GM21423 (cell line): ENCODE measurements around the gene HNRNPUL1.
A peak's percentile ranks its signal among the peaks of the same experiment; 100 is the strongest.
"Not testable (repeated sequence)": the region's sequence is repeated elsewhere in the genome, so short reads cannot be mapped to it uniquely, and the experiment has no call there.

Source experiments
- ATAC-seq: cut with Tn5 transposase; IDR thresholded peaks from one replicate; pipeline ENCODE4 v1.9.1; 2021; ENCODE audit warnings: mild to moderate bottlenecking, moderate library complexity; ENCODE audit not compliant: unreplicated experiment

HNRNPUL1 gene

DNA sequence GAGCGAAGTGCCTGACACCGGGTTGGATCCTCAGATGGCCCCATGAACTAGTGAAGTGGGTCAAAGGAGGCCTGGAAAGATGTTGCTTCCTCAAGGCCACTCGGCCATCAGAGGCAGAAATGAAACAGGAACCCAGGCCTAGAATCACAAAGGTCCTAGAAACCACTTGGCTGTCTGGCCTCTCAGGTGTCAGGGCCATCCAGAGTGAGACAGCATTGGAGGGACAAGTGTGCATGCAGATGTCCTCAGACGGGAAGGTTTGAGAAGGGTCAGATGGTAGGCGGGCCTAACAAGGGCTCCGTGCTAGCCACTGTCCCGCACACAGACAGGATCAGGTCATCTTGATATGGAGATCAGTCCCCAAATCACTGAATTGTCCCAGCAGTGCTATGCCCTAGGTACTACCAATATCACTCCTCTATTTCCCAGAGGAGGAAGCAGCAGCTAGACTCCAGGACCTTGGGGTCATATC is 60.1 kb downstream of the HNRNPUL1 start:
- ATAC-seq, result no peak

DNA sequence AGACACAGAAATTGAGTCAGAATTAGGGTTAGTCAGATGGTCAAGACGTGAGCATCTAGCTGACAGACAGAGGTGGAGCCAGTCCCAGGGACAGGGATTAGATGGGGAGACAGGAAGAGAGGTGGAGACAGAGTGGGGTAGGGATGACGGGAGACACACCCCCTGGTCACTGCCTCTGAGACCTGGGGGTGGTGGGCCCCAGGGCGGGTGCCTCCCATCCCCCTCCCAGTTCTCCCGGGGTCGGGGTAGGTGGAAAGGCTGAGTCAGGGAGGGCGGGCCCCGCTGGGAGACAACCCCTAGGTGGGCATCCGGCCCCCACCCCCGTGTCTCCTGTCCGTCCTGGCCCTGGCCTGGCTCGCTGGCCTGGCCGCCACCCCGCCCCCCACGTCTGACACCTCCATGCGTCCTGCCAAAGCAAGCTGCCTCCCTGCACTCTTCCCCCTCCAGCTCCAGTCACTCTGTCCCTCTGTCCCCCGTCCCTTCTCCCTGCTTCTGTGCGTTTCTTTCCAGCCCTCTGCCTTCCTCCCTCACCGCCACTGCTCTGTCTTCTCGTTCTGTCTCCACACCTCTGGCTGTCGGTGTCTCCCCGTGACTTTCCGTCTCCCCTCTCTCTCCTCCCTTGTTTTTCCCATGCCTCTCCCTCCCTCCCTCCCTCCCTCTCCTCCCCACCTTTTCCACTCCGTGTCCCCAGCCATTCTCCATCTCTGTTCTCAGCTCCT is 60.9 kb downstream of the HNRNPUL1 start:
- ATAC-seq, result no peak

DNA sequence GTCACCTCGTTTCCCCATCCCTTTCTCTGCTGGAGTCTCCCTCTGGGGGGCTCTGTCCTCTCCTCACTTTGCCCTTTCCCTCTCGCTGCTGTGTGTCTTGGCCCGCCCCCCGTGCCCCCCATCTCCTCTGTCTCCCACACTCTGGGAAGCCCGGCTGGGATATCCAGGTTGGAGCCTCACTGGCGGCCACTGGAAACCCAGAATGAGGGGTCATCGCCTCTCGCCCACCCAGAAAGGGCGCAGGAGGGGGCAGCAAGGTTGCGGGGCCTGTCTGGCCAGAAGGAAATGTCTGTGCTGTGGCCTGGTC is 61.4 kb downstream of the HNRNPUL1 start:
- ATAC-seq, result no peak

DNA sequence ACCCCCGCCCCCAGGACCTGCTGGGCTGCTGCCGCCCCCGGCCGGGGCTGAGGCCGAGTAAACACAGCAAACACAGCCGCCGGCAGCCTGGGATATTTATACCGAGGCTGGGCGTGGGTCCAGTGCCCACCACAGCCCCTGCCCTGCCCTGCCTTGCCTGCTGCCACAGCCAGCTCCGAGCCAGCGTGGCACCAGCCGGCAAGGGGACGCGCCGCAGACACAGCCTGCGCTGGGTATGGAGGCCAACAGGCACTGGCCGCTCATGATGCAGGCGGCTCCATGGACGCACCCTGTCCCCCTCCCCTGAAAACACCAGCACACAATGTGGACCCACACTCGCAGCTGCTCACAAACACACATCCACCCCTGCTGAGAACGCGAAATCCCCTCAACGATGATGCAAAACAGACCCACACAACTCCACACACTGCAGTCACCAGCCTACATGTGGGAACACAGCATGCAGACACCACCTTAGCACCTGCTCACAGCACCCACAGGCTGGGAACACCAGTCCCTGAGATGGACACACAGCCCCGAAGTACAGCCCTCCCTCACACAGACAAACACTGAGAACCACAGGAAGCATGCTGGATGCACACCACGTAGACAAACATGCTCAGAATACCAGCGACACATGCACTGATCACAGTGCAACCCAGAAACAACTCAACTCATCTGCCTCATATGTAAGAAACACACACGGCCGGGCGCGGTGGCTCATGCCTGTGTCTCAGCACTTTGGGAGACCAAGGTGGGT is 62.0 kb downstream of the HNRNPUL1 start:
- ATAC-seq, result no peak

DNA sequence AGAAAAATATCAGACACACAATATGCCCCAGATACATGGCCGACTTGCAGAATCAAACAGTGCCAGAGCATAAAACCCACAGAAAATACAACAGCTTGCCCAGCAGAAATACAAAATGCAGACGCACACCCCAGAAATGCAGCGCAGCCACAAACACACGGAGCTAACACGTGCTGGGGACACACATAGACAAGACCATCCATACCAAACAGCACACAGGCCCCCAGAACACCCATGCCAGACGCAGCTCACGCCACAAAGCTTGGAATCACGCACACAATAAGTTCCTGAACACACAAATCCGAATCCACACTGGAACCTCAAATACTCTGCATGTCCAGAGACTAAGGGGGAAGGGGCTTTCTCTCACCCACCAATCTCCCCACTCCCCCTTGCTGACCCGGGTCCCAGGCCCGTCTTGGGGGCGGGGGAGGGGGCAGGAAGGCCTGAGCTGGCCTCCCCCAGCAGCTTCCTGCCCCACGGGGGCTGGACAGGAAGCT is 63.0 kb downstream of the HNRNPUL1 start:
- ATAC-seq, result no peak

DNA sequence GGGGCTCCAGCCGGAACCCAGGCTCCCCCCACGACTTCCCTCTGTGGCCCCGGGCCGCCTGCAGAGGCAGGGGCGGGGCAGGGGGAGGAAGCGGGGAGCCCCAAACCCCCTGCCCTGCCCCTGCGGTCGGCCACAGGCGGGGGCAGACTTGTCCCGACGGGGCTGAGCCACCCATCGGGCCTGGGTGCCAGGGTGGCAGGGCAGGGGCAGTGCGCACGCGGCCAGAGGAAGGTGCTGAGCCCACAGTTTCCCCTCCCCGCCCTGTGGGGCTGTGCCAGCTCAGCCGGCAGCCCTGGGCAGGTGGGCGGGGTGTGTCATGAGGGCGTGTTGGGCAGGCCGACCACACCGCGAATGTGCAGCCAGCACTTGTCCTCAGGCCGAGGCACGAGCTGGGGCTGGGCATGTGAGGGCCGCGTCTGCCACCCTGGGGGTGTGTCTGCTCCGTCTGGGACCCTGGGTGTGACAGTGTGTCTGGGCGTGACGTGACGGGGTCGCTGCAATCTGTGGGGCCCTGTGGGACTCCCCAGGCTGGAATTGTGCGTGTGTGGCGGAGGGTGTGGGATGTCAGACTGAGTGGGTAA is 63.5 kb downstream of the HNRNPUL1 start:
- peak; percentile 47 for ATAC-seq

DNA sequence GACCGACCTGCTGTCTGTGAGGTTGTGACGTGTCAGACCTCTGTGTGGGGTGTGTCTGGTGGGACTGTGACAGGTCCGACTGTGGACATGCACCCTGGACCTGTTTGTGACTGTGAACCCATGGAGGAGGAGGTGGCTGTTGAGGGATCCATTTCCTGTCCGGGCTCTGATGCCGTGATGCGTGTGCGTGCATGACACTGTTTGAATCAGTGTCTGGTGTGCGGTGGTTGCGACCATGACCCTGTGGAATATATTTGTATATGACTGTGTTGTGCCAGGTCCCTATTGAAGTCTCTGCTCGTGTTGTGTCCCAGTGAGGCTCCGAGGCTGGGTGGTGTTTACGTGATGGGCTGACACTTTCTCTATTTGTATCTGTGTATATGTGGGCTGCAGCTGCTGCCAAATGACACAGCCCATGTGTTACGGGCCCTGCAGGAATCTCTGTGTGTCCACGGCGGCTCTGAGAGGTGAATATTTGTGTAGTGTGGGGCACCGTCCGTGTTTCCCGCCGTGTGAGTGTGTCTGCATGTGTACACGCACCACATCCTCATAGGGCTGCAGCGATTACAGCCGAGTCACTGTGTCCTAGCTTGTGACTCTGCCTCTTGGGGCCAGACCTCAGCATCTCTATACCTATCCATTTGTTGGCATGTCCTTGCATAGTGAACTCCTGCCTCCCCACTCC is 64.1 kb downstream of the HNRNPUL1 start:
- peak; percentile 1 for ATAC-seq

DNA sequence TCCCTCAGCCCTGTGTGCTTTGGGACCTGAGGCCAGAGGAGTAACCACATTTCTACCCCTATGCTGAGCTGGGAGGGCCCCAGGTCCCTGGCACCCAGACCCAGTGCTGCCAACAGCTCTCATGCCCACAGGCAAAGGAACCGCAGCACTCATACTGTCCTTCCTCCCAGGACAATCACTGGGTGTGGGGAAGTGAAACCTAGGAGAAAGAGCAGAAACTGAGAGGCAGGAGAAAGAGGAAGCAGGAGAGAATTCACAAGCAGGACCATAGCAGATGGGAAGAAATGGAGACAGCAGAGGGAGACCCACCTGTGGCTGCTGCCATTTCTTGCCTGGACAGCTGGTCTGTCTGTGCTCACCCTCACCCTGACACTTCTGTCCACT is 64.7 kb downstream of the HNRNPUL1 start:
- no peak for ATAC-seq

DNA sequence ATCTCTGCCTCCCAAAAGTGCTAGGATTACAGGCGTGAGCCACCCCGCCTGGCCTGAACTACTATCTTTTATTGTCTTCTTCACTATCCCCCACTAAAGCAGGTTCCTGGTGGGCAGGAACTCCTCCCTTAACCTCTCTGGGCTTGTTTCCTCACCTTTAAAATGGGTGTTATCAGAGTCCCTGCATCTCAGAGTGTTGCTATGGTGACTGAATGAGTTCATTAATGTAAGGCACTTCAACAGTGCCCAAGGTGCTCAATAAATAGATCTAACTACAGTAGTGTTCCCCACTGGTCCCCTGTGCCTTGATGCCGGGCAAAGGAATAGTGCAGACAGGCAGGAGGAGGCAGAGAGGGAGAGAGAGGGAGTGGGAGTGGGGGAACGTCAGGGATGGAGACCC is 66.3 kb downstream of the HNRNPUL1 start:
- ATAC-seq, result no peak

DNA sequence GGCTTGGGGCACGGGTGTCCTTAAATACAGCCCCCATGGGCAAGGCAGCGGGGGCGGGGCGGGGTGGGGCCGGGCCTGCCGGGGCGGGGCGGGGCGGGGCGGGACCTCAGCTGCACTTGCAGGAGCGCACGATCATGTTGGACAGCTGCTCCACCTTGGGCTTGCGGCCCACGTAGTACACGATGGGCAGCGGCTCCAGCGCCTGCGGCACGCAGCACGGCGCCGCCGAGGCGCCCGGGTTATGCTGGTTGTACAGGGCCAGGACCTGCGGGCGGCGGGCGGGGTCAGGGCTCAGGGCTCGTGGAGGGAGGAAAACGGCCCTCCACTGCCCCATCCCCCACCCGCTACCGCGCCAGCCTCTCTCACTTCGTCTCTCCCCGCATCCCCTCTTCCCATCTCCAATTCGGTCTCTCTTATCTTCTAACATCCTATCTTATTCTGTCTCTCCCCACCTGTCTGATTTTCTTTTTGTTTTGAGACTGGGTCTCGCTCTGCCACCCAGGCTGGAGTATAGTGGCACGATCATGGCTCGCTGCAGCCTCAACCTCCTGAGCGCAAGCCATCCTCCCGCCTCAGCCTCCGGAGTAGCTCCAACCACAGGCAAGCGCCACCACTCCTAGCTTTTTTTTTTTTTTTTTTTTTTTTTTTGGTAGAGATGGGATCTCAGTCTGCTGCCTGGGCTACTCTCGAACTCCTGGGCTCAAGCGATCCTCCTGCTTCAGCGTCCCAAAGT is 66.9 kb downstream of the HNRNPUL1 start:
- ATAC-seq, result no peak

DNA sequence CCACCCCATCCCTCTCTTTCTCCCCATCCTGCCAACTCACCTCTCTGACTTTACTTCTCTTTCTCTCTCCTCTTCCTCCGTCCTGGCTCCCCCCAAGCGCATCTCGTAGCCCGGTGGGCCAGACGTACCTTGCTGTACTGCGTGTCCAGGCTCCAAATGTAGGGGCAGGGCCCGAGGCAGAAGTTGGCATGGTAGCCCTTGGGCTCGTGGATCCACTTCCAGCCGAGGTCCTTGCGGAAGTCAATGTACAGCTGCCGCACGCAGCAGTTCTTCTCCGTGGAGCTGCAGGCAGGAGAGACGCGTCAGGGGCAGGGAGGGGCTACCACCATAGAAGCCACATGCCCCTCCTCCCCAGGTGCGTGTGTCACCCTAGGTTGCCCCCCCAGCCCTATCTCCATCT is 67.8 kb downstream of the HNRNPUL1 start:
- no peak for ATAC-seq

DNA sequence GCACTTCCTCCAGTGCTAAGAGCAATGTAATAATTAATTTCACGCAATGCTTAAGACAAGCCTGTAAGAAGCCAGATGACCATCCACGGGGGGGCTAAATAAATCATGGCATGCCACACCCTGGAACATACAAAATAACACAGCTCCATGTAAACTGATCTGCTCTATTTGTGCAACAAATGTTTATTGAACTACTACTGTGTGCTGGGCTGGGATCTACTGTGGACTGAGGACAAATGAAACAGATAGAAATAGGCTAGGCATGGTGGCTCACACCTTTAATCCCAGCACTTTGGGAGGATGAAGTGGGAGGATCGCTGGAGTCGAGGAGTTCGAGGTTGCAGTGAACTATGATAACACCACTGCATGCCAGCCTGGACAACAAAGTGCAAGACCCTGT is 68.3 kb downstream of the HNRNPUL1 start:
- no peak for ATAC-seq

DNA sequence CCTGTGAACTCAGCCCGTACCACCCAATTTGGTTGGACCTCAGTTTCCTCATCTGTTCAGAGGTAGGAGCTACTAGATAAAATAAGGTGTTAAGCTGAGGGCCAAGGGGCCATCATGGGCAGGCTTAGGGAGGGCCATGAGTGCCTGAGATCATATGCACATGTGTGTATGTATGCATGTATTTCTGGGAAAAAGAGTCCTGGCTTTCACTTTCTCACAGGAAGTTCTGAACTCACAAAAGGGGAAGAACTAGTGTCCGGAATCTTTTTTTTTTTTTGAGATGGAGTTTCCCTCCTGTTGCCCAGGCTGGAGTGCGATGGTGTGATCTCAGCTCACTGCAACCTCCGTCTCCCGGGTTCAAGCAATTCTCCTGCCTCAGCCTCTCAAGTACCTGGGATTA is 70.6 kb downstream of the HNRNPUL1 start:
- ATAC-seq, result no peak

DNA sequence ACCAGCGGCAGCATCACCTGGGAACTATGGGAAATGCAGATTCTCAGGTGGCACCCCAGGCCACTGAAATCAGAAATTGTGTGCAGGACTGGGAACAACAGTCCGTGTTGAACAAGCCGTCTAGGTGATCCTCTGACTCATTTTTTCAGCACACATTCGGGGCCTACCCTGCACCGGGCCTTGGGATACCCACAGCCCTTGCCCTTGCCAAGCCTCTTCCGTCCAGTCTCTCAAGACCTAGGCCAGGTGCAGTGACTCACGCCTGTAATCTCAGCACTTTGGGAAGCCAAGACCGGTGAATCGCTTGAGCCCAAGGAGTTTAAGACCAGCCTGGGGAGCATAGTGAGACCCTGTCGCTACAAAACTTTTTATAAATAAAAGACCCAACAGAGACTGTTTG is 71.3 kb downstream of the HNRNPUL1 start:
- no peak for ATAC-seq

DNA sequence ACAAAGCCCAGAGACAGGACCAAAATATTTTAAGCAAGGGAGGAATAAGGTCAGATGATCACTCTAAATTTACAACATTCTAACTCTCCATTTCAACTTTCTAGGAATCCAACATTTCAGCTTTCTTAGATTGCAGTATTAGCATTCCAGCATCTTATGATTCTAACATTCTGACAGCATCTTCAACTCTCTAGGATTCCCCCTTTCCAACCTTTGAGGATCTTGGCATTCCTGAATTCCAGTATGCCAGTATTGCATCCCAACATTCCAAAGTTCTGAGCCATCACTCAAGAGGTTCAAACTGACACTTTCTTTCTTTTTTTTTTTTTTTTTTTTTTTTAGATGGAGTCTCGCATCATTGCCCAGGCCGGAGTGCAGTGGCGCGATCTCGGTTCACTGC is 75.8 kb downstream of the HNRNPUL1 start:
- no peak for ATAC-seq

DNA sequence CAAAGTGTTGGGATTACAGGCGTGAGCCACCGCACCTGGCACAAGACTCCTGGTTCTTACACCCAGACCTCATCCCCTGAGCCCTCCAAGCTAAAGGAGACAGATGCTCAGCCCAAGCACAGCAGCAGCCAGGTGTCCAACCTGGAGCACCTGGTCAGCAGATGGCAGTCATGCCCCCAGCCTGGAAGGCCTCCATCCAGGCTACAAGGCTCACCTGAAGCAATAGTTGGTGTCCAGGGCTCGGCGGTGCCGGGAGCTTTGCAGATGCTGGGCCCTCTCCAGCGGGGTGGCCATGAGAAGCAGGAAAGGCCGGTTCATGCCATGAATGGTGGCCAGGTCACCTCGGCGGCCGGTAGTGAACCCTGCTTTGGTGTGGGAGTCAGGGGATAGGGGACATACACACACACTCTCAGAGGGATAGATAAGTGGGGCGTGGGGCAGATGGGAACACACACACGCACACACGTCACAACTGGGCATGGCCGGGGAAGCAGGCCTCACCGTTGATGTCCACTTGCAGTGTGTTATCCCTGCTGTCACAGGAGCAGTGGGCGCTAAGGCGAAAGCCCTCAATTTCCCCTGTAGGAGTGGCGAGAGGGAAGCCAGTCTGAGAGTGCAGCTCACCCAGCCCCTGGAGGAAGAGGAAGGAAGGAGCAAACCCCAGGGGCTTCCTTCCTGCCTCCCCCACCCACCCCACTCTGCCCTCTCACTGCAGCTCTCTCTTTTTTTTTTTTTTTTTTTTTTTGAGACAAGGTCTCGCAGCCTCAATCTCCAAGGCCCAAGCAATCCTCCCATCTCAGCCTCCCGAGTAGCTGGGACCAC is 77.7 kb downstream of the HNRNPUL1 start:
- ATAC-seq, result no peak

DNA sequence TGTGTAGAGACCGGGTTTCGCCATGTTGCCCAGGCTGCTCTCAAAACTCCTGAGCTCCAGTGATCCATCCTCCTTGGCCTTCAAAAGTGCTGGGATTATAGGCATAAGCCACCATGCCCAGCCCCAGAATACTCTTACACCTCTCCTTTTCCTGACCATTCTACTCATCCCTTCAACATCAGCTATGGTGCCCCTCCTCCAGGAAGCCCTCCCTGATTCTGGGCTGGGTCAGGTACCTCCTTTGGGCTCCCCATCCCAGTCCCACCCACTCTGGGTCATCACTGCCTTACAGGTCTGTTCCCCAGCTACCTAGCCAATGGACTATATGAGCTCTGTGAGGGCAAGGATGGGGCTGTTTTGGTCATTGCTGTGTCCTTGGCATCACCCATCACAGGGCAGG is 80.0 kb downstream of the HNRNPUL1 start:
- no peak for ATAC-seq

DNA sequence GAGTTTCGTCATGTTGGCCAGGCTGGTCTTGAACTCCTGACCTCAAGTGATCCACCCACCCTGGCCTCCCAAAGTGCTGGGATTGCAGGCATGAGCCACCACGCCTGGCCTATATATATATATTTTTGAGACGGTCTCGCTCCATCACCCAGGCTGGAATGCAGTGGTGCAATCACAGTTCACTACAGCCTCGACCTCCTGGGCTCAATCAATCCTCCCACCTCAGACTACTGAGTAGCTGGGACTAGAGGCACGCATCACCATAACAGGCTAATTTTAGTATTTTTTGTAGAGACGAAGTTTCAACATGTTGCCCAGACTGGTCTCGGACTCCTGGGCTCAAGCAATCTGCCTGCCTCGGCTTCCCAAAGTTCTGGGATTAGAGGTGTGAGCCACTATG is 82.7 kb downstream of the HNRNPUL1 start:
- not testable (repeated sequence) for ATAC-seq

DNA sequence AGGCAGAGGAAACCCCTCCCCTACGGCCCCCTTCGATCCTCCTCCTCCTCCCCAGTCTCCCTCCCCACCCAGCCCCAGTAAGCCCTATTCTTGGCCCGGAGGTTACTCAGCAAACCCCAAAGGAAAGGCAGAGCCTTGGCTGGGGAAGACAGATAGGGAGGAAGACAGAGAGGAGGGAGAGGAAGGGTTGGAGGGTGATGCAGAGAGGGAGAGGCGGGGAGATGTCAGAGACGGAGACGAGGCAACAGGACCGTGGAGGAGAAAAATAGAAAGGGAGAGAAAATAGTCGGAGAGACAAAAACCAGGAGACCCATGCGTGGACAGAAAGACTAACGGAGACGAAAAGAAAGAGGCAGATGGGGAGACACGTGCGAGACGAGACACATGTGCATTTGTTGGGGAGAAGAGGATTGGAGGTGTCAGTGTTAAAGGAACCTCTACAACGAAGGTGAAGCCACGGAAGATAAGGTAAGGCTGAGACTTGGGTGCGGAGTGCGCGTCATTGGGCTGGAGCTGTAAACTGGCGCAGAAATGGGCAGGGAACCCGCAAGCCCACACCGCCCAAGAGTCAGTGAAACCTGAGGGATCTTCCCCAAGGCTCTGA is 86.7 kb downstream of the HNRNPUL1 start:
- ATAC-seq, result peak; percentile 3
